Cardiac muscle cell (in vitro differentiated cells and primary cell): Measurements from ENCODE around the gene SREK1. TPM values are rescaled to one million over a fixed set of nuclear protein-coding genes. Genes with fewer than 3 reads are reported as not detected.

Source experiments
- DNase-seq, 2 donors: peaks; one replicate each; pipeline versions ENCODE4 v3.0.0 to v3.0.0-alpha.2; 2010 to 2017; ENCODE audit warnings: low read depth in 1 of 2, low spot score in 1 of 2
- H3K27ac ChIP-seq: fragments of 200-600 bp; sonication (generic); 2 replicates; pipeline ENCODE4 v1.5.1; 2016
- H3K27me3 ChIP-seq: fragments of 200-600 bp; sonication (generic); 2 replicates; pipeline ENCODE4 v1.6.0; 2016; ENCODE audit warnings: control low read depth
- H3K36me3 ChIP-seq: fragments of 200-600 bp; sonication (generic); 2 replicates; pipeline ENCODE4 v1.5.1; 2016; ENCODE audit warnings: control low read depth
- H3K4me1 ChIP-seq: fragments of 200-600 bp; sonication (generic); 2 replicates; pipeline ENCODE4 v1.8.1; 2017; ENCODE audit warnings: low read depth, mild to moderate bottlenecking, mixed run types
- H3K4me3 ChIP-seq: fragments of 200-600 bp; sonication (generic); 2 replicates; pipeline ENCODE4 v1.5.1; 2016; ENCODE audit warnings: mild to moderate bottlenecking
- H3K9me3 ChIP-seq: fragments of 200-600 bp; sonication (generic); 2 replicates; pipeline ENCODE4 v1.5.1; 2017; ENCODE audit warnings: low read depth, mild to moderate bottlenecking, control low read depth
- polyA plus RNA-seq: library from polyadenylated mRNA; unstranded; fragments of >200 nt; fragmentation: Nextera tagmentation; extraction: Ambion mirVana; gene quantifications from 2 replicates; pipeline ENCODE4 v1.2.1, GENCODE V29; 2016
- total RNA-seq: library from RNA; depleted of rRNA; stranded (reverse); fragments of >200 nt; gene quantifications from 2 replicates; pipeline ENCODE4 v1.2.3, GENCODE V29; 2016
- TF ChIP-seq, protein P1 (sequence below): IDR thresholded peaks from 2 replicates; pipeline ENCODE4 v1.5.1; 2012; ENCODE audit warnings: low read depth, mild to moderate bottlenecking, low read length

The SREK1 gene, protein sequence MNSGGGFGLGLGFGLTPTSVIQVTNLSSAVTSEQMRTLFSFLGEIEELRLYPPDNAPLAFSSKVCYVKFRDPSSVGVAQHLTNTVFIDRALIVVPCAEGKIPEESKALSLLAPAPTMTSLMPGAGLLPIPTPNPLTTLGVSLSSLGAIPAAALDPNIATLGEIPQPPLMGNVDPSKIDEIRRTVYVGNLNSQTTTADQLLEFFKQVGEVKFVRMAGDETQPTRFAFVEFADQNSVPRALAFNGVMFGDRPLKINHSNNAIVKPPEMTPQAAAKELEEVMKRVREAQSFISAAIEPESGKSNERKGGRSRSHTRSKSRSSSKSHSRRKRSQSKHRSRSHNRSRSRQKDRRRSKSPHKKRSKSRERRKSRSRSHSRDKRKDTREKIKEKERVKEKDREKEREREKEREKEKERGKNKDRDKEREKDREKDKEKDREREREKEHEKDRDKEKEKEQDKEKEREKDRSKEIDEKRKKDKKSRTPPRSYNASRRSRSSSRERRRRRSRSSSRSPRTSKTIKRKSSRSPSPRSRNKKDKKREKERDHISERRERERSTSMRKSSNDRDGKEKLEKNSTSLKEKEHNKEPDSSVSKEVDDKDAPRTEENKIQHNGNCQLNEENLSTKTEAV
- total RNA-seq, result 26.9 and 58.9 TPM in 2 replicates
- polyA plus RNA-seq, result 49.8 and 68.4 TPM in 2 replicates

DNA sequence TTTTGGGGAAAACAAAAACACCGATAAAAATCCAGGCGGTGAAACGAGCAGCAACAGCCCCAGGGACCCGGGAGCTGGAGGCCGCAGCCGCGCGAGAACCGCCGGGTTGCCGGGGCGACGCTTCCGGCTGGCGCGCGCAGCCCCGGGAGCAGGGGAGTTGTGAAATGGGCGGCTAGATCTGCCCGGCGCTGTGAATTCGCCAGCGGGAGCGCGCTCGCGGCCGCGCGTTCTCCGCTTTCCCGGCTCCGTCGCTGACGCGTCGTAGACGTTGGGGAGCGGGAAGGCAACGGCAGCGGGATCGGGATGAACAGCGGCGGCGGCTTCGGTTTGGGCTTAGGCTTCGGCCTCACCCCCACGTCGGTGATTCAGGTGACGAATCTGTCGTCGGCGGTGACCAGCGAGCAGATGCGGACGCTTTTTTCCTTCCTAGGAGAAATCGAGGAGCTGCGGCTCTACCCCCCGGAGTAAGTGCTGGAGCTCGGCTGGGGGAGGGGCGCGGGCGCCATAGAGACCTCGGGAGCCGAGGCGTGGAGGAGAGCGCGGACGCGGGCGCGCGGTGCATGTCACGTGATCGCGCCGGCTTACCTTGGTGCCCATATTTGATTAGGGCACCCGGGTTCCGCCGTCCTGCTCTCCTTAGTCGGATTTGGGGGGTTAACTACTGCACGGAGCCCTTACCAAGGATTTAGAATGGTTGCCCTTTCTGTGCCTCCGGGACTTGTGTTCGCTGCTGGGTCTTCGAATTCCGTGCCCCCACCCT lies at the start of gene SREK1:
TSS of gene SREK1 (plus strand) at position 227 of the 760 bp plus-strand sequence. CDS start at position 304, 77 bp downstream.
- peak; percentile 97 for DNase-seq
- H3K9me3 ChIP-seq, result no peaks in the 10 kb centered on the region
- peaks cover 24% of the 10 kb centered on the region for H3K4me1 ChIP-seq
- H3K36me3 ChIP-seq, result no peaks in the 10 kb centered on the region
- TF ChIP-seq, protein P1, sequence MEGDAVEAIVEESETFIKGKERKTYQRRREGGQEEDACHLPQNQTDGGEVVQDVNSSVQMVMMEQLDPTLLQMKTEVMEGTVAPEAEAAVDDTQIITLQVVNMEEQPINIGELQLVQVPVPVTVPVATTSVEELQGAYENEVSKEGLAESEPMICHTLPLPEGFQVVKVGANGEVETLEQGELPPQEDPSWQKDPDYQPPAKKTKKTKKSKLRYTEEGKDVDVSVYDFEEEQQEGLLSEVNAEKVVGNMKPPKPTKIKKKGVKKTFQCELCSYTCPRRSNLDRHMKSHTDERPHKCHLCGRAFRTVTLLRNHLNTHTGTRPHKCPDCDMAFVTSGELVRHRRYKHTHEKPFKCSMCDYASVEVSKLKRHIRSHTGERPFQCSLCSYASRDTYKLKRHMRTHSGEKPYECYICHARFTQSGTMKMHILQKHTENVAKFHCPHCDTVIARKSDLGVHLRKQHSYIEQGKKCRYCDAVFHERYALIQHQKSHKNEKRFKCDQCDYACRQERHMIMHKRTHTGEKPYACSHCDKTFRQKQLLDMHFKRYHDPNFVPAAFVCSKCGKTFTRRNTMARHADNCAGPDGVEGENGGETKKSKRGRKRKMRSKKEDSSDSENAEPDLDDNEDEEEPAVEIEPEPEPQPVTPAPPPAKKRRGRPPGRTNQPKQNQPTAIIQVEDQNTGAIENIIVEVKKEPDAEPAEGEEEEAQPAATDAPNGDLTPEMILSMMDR, result no peak
- no peaks in the 10 kb centered on the region for H3K27me3 ChIP-seq
- H3K27ac ChIP-seq, result peak within 1 kb of the TSS; percentile 98
- peak within 1 kb of the TSS; percentile 67 for H3K4me3 ChIP-seq

DNA sequence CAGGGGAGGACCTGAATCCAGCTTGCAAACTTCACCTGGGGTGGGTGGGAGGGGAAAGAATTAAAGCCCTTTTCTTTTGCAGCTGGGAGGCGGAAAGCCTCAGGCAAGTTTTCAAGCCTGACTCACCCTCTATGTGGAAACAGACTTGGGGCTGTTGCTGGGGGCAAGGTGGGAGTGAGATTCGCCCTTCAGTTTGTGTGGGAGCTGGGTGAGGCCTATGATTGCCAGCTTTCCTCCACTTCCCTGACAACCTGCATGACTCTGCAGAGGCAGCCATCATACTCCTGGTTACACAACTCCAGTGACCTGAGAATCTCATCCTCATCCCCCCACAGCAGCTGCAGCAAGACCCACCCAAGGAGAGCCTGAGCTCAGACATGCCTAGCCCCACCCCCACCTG lies 43.2 kb upstream of the SREK1 start:
- Histone ChIP-seq H3K4me3 (no peak overlapping the region), H3K36me3 (no peaks in the 10 kb centered on the region), H3K27ac (no peak overlapping the region), H3K9me3 (no peaks in the 10 kb centered on the region), H3K4me1 (no peaks in the 10 kb centered on the region), H3K27me3 (no peaks in the 10 kb centered on the region)
- no peak for DNase-seq
- TF ChIP-seq, protein P1, result no peak

DNA sequence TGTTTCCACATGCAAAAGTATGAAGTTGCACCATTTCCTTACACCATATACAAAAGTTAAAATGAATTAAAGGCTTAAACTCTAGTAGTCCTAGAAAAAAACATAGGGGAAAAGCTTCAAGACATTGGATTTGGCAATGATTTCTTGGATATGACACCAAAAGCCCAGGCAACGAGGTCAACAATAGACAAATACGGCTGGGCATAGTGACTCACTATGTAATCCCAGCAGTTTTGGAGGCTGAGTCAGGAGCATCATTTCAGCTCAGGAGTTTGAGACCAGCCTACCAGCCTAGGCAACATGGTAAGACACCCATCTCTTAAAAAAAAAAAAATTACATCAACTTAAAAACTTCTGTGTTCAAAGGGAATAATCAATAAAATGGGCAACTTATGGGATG lies 30.9 kb upstream of the SREK1 start:
- TF ChIP-seq, protein P1, result no peak
- Histone ChIP-seq H3K4me1 (no peaks in the 10 kb centered on the region), H3K36me3 (no peaks in the 10 kb centered on the region), H3K27me3 (no peaks in the 10 kb centered on the region), H3K4me3 (no peak overlapping the region), H3K27ac (no peak overlapping the region), H3K9me3 (no peaks in the 10 kb centered on the region)
- peak in 1 of 2 donors; percentile 29 for DNase-seq

DNA sequence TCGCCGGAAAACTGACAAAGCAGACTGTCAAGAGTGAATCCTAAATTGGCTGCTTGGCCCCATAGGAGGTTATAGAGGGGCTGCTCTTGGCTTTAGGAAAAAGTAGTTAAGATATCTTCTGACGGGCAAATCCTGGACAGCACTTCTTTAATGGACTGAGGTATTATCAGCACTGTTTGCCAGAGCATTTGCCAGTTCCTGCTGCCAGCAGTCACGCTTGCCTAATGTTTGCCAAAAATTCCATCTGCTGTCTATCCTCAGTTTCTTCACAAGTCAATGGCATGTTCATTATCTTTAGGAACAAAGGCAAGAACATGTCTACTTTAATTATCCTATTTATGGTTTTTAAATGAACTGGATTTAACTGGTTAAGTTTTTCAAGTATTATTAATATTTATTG lies 25.8 kb upstream of the SREK1 start:
- TF ChIP-seq, protein P1, result no peak
- Histone ChIP-seq H3K27me3 (no peaks in the 10 kb centered on the region), H3K36me3 (no peaks in the 10 kb centered on the region), H3K4me3 (no peak overlapping the region), H3K27ac (no peak overlapping the region), H3K4me1 (no peaks in the 10 kb centered on the region), H3K9me3 (no peaks in the 10 kb centered on the region)
- DNase-seq, result no peak

DNA sequence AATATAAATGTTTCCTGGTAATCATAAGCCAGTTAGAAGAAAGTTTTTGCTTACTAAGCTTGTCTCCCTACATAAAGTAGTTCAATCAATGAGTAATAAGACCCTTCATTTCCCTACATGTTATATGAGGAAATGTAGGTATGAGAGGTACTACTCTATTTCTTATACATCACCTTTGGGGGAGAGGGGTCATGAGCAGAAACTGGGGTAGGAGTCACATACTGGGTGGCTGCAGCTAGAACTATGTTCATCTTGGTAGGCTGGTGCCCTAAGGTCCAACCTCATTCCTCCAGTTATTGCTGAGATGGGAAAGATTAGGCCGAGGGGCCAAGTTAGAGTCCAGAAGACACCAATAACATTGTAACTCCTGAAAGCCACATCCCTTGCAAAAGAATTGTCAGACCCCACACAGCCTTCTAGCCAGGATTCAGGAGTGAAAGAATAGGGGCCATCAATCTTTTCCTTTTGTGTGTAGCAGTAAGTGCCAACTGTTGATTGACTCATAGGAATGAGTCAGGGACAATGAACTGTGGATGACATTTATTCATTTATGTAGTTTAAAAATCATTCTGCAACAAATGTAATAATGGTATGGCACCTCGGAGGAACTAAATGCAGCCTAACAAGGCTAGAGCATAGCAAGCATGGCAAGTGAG lies 21.6 kb upstream of the SREK1 start:
- no peak overlapping the region for H3K4me3 ChIP-seq
- no peaks in the 10 kb centered on the region for H3K4me1 ChIP-seq
- H3K36me3 ChIP-seq, result no peaks in the 10 kb centered on the region
- no peaks in the 10 kb centered on the region for H3K27me3 ChIP-seq
- no peak for DNase-seq
- no peaks in the 10 kb centered on the region for H3K9me3 ChIP-seq
- TF ChIP-seq, protein P1, result no peak
- no peak overlapping the region for H3K27ac ChIP-seq
